ENCODE results near the gene CDC42. TPM values are rescaled to one million over a fixed set of nuclear protein-coding genes. Genes with fewer than 3 reads are reported as not detected.

CDC42 gene
- total RNA-seq, 2 experiments from 2014 or later: 310 to 314 TPM

DNA sequence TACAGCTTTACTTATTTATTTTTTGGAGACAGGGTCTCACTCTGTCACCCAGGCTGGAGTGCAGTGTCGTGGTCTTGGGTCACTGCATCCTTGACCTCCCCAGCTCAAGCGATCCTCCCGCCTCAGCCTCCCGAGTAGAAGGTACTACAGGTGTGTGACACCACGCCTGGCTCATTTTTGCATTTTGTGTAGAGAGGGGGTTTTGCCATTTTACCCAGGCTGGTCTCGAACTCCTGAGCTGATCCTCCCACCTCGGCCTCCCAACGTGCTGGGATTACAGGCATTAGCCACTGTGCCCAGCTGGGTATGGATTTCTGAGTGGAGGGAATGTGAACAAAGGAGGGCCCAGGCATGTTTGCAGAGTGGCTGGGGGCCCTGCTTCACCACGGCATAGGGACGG, 46.2 kb downstream of the CDC42 start:
- H3K27ac Mint-ChIP-seq: peak overlapping the region; percentile 28
- H3K4me1 Mint-ChIP-seq (ENCODE audit: low read depth): peaks cover 57% of the 10 kb centered on the region
- H3K4me3 Mint-ChIP-seq: no peak overlapping the region
- no peaks in the 10 kb centered on the region for H3K9me3 Mint-ChIP-seq
- DNase-seq: no peak
- H3K36me3 Mint-ChIP-seq: peaks cover 46% of the 10 kb centered on the region
- no peaks in the 10 kb centered on the region for H3K27me3 Mint-ChIP-seq
- CTCF ChIA-PET: interaction anchor here (1.1 kb wide), 1 partner anchor 74 kb away, joined by 5 read pairs; no protein-coding TSS in a partner anchor
- intact Hi-C loops (cut with micrococcal nuclease): no loop called here
- POLR2A ChIA-PET: interaction anchor here (0.8 kb wide), 1 partner anchor 150 kb away, joined by 4 read pairs; no protein-coding TSS in a partner anchor

- DNase-seq: no peak
- POLR2A ChIA-PET: interaction anchor here (2.6 kb wide), 1 partner anchor 47 kb away, joined by 11 read pairs; the partner anchor contains the start of gene CDC42
- H3K36me3 Mint-ChIP-seq: peaks cover 50% of the 10 kb centered on the region
- H3K27me3 Mint-ChIP-seq: no peaks in the 10 kb centered on the region
- H3K27ac Mint-ChIP-seq: peak overlapping the region; percentile 53
- H3K9me3 Mint-ChIP-seq: no peaks in the 10 kb centered on the region
- H3K4me1 Mint-ChIP-seq (ENCODE audit: low read depth): peaks cover 62% of the 10 kb centered on the region
- intact Hi-C loops (cut with micrococcal nuclease): no loop called here
- H3K4me3 Mint-ChIP-seq: no peak overlapping the region
- CTCF ChIA-PET: interaction anchor here (1.7 kb wide), 1 partner anchor 7 kb away, joined by 7 read pairs; no protein-coding TSS in a partner anchor
These were observed 47.7 kb downstream of the CDC42 start for GRCh38 chr1:22100168-22100567.

DNA sequence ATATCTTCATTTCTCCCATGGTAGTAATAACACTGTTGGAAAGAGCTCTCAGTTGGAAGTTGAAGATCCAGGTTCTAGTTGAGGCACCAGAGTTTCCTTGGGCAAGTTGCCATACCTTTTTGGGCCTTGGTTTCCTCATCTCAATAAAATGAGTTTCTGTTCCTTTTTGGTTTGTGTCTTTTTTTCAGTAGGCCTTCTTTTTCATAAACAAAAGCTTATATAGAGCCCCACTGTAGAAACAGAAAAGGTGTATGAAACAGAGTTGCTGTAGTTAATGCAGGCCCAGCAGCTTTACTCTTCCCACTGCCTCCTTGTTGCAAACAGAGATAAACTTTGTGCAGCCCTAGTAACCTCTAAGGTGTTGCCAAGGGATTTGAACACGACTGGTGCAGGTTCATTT, 48.7 kb downstream of the CDC42 start:
- H3K27ac Mint-ChIP-seq: peak overlapping the region; percentile 53
- no peak for DNase-seq
- peaks cover 54% of the 10 kb centered on the region for H3K36me3 Mint-ChIP-seq
- H3K9me3 Mint-ChIP-seq: no peaks in the 10 kb centered on the region
- intact Hi-C loops (cut with micrococcal nuclease): no loop called here
- ChIA-PET POLR2A (interaction anchor here (2.6 kb wide), 1 partner anchor 48 kb away, joined by 11 read pairs; the partner anchor contains the start of gene CDC42), CTCF (interaction anchor here (0.6 to 1.7 kb wide), 3 partner anchors 8 to 83 kb away, joined by 3 to 7 read pairs (median 3); partner anchors contain the start of gene CDC42)
- peaks cover 69% of the 10 kb centered on the region for H3K4me1 Mint-ChIP-seq (ENCODE audit: low read depth)
- H3K4me3 Mint-ChIP-seq: no peak overlapping the region
- H3K27me3 Mint-ChIP-seq: no peaks in the 10 kb centered on the region

DNA sequence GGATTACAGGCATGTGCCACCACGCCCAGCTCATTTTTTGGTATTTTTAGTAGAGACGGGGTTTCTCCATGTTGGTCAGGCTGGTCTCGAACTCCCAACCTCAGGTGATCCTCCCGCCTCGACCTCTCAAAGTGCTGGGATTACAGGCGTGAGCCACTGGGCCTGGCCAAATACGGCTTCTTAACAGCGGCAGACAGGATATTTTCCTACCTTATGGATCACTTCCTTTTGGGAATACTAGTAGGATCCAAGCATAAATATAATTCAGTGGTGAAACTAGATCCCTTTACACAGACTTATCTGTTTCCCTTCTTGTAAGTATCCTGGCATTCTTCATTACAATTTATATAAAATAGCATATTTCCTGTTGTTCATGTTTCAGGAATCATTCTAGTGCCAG, 49.5 kb downstream of the CDC42 start:
- CTCF ChIA-PET: interaction anchor here (1.7 kb wide), 1 partner anchor 9 kb away, joined by 7 read pairs; no protein-coding TSS in a partner anchor
- Mint-ChIP-seq H3K9me3 (no peaks in the 10 kb centered on the region), H3K27ac (peak overlapping the region; percentile 49)

GRCh38 chr1:22102746-22103145, 50.2 kb downstream of the CDC42 start:
- H3K9me3 Mint-ChIP-seq: no peaks in the 10 kb centered on the region
- no peaks in the 10 kb centered on the region for H3K27me3 Mint-ChIP-seq
- CTCF ChIA-PET: interaction anchor here (0.6 kb wide), 1 partner anchor 349 kb away, joined by 3 read pairs; no protein-coding TSS in a partner anchor
- no peak for DNase-seq
- peak overlapping the region; percentile 72 for H3K27ac Mint-ChIP-seq
- peaks cover 44% of the 10 kb centered on the region for H3K36me3 Mint-ChIP-seq
- H3K4me1 Mint-ChIP-seq (ENCODE audit: low read depth): peaks cover 68% of the 10 kb centered on the region
- no peak overlapping the region for H3K4me3 Mint-ChIP-seq
- intact Hi-C loops (cut with micrococcal nuclease): no loop called here
- POLR2A ChIA-PET: no interaction called here

More for the DNA sequence above, 49.5 kb downstream of the CDC42 start:
- no peak for DNase-seq
- Mint-ChIP-seq H3K4me1 (ENCODE audit: low read depth) (peaks cover 72% of the 10 kb centered on the region), H3K4me3 (no peak overlapping the region), H3K27me3 (no peaks in the 10 kb centered on the region), H3K36me3 (peaks cover 52% of the 10 kb centered on the region)
- intact Hi-C loops (cut with micrococcal nuclease): no loop called here
- POLR2A ChIA-PET: interaction anchor here (2.6 kb wide), 1 partner anchor 48 kb away, joined by 11 read pairs; the partner anchor contains the start of gene CDC42

GRCh38 chr1:22104094-22104493, 51.6 kb downstream of the CDC42 start:
- DNase-seq: peak; percentile 26
- Mint-ChIP-seq H3K27ac (peak overlapping the region; percentile 72), H3K36me3 (peaks cover 44% of the 10 kb centered on the region), H3K9me3 (no peaks in the 10 kb centered on the region), H3K27me3 (no peaks in the 10 kb centered on the region), H3K4me1 (ENCODE audit: low read depth) (peaks cover 66% of the 10 kb centered on the region), H3K4me3 (no peak overlapping the region)
- ChIA-PET CTCF (interaction anchor here (2.2 kb wide), 3 partner anchors 11 to 312 kb away, joined by 5 to 12 read pairs (median 11); no protein-coding TSS in a partner anchor), POLR2A (interaction anchor here (1.5 kb wide), 1 partner anchor 11 kb away, joined by 4 read pairs; no protein-coding TSS in a partner anchor)
- intact Hi-C loops (cut with micrococcal nuclease): loop anchor here (2.0 kb wide), 2 partner anchors 15 to 51 kb away; partner anchors contain the start of gene CDC42

- H3K27me3 Mint-ChIP-seq: no peaks in the 10 kb centered on the region
- peaks cover 43% of the 10 kb centered on the region for H3K36me3 Mint-ChIP-seq
- H3K4me1 Mint-ChIP-seq (ENCODE audit: low read depth): peaks cover 57% of the 10 kb centered on the region
- ChIA-PET CTCF (interaction anchor here (0.7 to 2.2 kb wide), 16 partner anchors 8 to 540 kb away, joined by 3 to 12 read pairs (median 4); no protein-coding TSS in a partner anchor), POLR2A (interaction anchor here (1.5 kb wide), 1 partner anchor 12 kb away, joined by 4 read pairs; no protein-coding TSS in a partner anchor)
- DNase-seq: peak; percentile 74
- H3K4me3 Mint-ChIP-seq: peak overlapping the region; percentile 13
- intact Hi-C loops (cut with micrococcal nuclease): loop anchor here (1.0 to 2.0 kb wide), 4 partner anchors 13 to 80 kb away; partner anchors contain the start of gene CDC42
- no peaks in the 10 kb centered on the region for H3K9me3 Mint-ChIP-seq
- peak overlapping the region; percentile 72 for H3K27ac Mint-ChIP-seq
These were observed 52.4 kb downstream of the CDC42 start for GRCh38 chr1:22104865-22105437.

DNA sequence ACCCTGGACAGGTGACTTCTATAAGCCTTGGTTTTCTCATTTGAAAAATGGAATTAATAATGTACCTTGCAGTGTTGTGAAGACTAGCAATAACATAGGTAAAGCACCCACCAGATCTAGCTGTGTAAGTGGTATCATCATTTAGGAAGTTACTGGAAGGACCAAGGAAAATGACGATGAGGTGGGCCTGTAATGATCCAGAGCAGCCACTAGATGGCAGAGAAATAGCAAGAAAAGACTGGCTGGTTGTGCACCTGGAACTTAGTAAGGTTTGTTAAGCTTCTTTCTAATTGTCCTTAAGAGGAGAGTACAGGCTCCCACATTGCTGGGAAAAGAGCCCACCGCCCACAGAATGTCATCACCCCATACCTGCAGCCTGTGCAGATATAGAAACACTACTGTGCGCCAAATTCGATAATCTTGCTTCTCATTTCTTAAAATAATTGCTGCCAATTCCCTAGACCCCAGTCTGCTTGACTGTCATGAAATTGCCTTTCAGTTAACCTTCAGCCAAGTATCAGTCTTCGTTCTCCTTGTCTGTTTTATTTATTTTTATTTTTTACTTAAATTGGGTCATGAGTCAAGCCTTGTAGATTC, 53.2 kb downstream of the CDC42 start:
- intact Hi-C loops (cut with micrococcal nuclease): loop anchor here (1.0 to 2.0 kb wide), 4 partner anchors 13 to 80 kb away; partner anchors contain the start of gene CDC42
- Mint-ChIP-seq H3K4me1 (ENCODE audit: low read depth) (peaks cover 50% of the 10 kb centered on the region), H3K27me3 (no peaks in the 10 kb centered on the region), H3K4me3 (no peak overlapping the region), H3K27ac (peak overlapping the region; percentile 72), H3K36me3 (peaks cover 43% of the 10 kb centered on the region), H3K9me3 (no peaks in the 10 kb centered on the region)
- POLR2A ChIA-PET: interaction anchor here (1.5 kb wide), 1 partner anchor 12 kb away, joined by 4 read pairs; no protein-coding TSS in a partner anchor
- CTCF ChIA-PET: interaction anchor here (0.5 to 2.2 kb wide), 17 partner anchors 9 to 1227 kb away, joined by 3 to 12 read pairs (median 4); no protein-coding TSS in a partner anchor
- DNase-seq: peak; percentile 29

GRCh38 chr1:22107126-22107525, 54.6 kb downstream of the CDC42 start:
- CTCF ChIA-PET: interaction anchor here (0.9 kb wide), 1 partner anchor 83 kb away, joined by 3 read pairs; no protein-coding TSS in a partner anchor
- intact Hi-C loops (cut with micrococcal nuclease): no loop called here
- peaks cover 46% of the 10 kb centered on the region for H3K36me3 Mint-ChIP-seq

GRCh38 chr1:22108339-22109105, 56.0 kb downstream of the CDC42 start:
- peaks cover 41% of the 10 kb centered on the region for H3K36me3 Mint-ChIP-seq
- CTCF ChIA-PET: no interaction called here
- H3K4me1 Mint-ChIP-seq (ENCODE audit: low read depth): peaks cover 30% of the 10 kb centered on the region
- H3K4me3 Mint-ChIP-seq: no peak overlapping the region
- intact Hi-C loops (cut with micrococcal nuclease): no loop called here
- POLR2A ChIA-PET: interaction anchor here (0.6 kb wide), 1 partner anchor 63 kb away, joined by 3 read pairs; no protein-coding TSS in a partner anchor
- peak overlapping the region; percentile 20 for H3K27ac Mint-ChIP-seq
- no peaks in the 10 kb centered on the region for H3K27me3 Mint-ChIP-seq
- H3K9me3 Mint-ChIP-seq: no peaks in the 10 kb centered on the region
- DNase-seq: peak; percentile 7

More at GRCh38 chr1:22107126-22107525, 54.6 kb downstream of the CDC42 start:
- peaks cover 42% of the 10 kb centered on the region for H3K4me1 Mint-ChIP-seq (ENCODE audit: low read depth)
- POLR2A ChIA-PET: no interaction called here
- no peak overlapping the region for H3K27ac Mint-ChIP-seq
- no peak overlapping the region for H3K4me3 Mint-ChIP-seq
- no peaks in the 10 kb centered on the region for H3K27me3 Mint-ChIP-seq
- H3K9me3 Mint-ChIP-seq: no peaks in the 10 kb centered on the region
- DNase-seq: no peak

GRCh38 chr1:22110016-22110415, 57.5 kb downstream of the CDC42 start:
- POLR2A ChIA-PET: no interaction called here
- Mint-ChIP-seq H3K4me1 (ENCODE audit: low read depth) (peaks cover 15% of the 10 kb centered on the region), H3K27ac (no peak overlapping the region), H3K27me3 (no peaks in the 10 kb centered on the region), H3K4me3 (no peak overlapping the region), H3K9me3 (no peaks in the 10 kb centered on the region), H3K36me3 (peaks cover 29% of the 10 kb centered on the region)
- intact Hi-C loops (cut with micrococcal nuclease): no loop called here
- DNase-seq: no peak
- CTCF ChIA-PET: interaction anchor here (0.7 to 1.4 kb wide), 3 partner anchors 30 to 307 kb away, joined by 3 to 5 read pairs (median 3); no protein-coding TSS in a partner anchor
